ENCODE data around the gene HOXD12. TPM values are rescaled to one million over a fixed set of nuclear protein-coding genes. Genes with fewer than 3 reads are reported as not detected.

Gene HOXD12
- total and polyA plus RNA-seq, 8 donors: not detected

- TF ChIP-seq POLR2AphosphoS5 (IDR thresholded peaks at IDR 0.05) (no peak), POLR2A (IDR thresholded peaks at IDR 0.05) (no peak), CTCF (IDR thresholded peaks at IDR 0.05) (no peak)
- no peak overlapping the region for H3K4me3 ChIP-seq
- no peak overlapping the region for H3K27ac ChIP-seq
- H3K4me1 ChIP-seq: peaks cover 20 to 52% (median 34%) of the 10 kb centered on the region in 4 donors
- peaks cover 0 to 24% (median 2%) of the 10 kb centered on the region in 4 donors for H3K9me3 ChIP-seq
- H3K27me3 ChIP-seq: peaks cover 53 to 100% (median 100%) of the 10 kb centered on the region in 3 donors
- no peak for DNase-seq
- no peaks in the 10 kb centered on the region for H3K36me3 ChIP-seq
- intact Hi-C loops (cut with DNase I; ENCODE audit: low total_unique reads): no loop called here
- WGBS, 5 donors: 16 to 42% (median 21%) methylated on average over 4 of the region's 4 CpGs
Measured at GRCh38 chr2:176134035-176134434, 34.4 kb downstream of the HOXD12 start.

GRCh38 chr2:176135035-176135440 is 35.4 kb downstream of the HOXD12 start:
- no peak overlapping the region for H3K4me3 ChIP-seq
- intact Hi-C loops (cut with DNase I; ENCODE audit: low total_unique reads): no loop called here
- no peak for DNase-seq
- no peaks in the 10 kb centered on the region for H3K36me3 ChIP-seq
- TF ChIP-seq EP300 (IDR thresholded peaks at IDR 0.05) (no peak), POLR2A (IDR thresholded peaks at IDR 0.05) (no peak), CTCF (IDR thresholded peaks at IDR 0.05) (no peak), POLR2AphosphoS5 (IDR thresholded peaks at IDR 0.05) (no peak)
- H3K4me1 ChIP-seq: peaks cover 13 to 51% (median 32%) of the 10 kb centered on the region in 4 donors
- H3K9me3 ChIP-seq: peaks cover 0 to 16% (median 2%) of the 10 kb centered on the region in 4 donors
- peaks cover 49 to 100% (median 100%) of the 10 kb centered on the region in 3 donors for H3K27me3 ChIP-seq
- peak overlapping the region in 1 of 5 donors; percentile 71 for H3K27ac ChIP-seq

- peak overlapping the region; percentile 54 to 71 (median 60) for H3K27ac ChIP-seq
- intact Hi-C loops (cut with DNase I; ENCODE audit: low total_unique reads): no loop called here
- no peak for DNase-seq
- H3K27me3 ChIP-seq: peaks cover 39 to 100% (median 96%) of the 10 kb centered on the region in 3 donors
- no peak for TF ChIP-seq POLR2A (IDR thresholded peaks at IDR 0.05)
- no peak for TF ChIP-seq EP300 (IDR thresholded peaks at IDR 0.05)
- no peak for TF ChIP-seq POLR2AphosphoS5 (IDR thresholded peaks at IDR 0.05)
- TF ChIP-seq CTCF (IDR thresholded peaks at IDR 0.05): no peak
- 2 to 9% (median 5%) methylated on average over 50 to 71 of the region's 71 CpGs for WGBS, 5 donors
- H3K9me3 ChIP-seq: peaks cover 0 to 8% (median 0%) of the 10 kb centered on the region in 4 donors
- peak overlapping the region; percentile 38 to 50 (median 42) for H3K4me3 ChIP-seq
- H3K36me3 ChIP-seq: no peaks in the 10 kb centered on the region
- H3K4me1 ChIP-seq: peaks cover 11 to 53% (median 35%) of the 10 kb centered on the region in 4 donors
Measured at GRCh38 chr2:176136374-176137251, 37.0 kb downstream of the HOXD12 start.

GRCh38 chr2:176137252-176137580 is 37.6 kb downstream of the HOXD12 start:
- H3K9me3 ChIP-seq: peaks cover 0 to 7% (median 0%) of the 10 kb centered on the region in 4 donors
- H3K27me3 ChIP-seq: peaks cover 35 to 100% (median 95%) of the 10 kb centered on the region in 3 donors
- 9 to 29% (median 15%) methylated on average over 2 of the region's 2 CpGs for WGBS, 5 donors
- no peak for DNase-seq
- H3K36me3 ChIP-seq: no peaks in the 10 kb centered on the region
- H3K4me1 ChIP-seq: peaks cover 11 to 49% (median 32%) of the 10 kb centered on the region in 4 donors
- H3K27ac ChIP-seq: peak overlapping the region; percentile 54 to 71 (median 60)
- H3K4me3 ChIP-seq: peak overlapping the region; percentile 38 to 50 (median 42)
- intact Hi-C loops (cut with DNase I; ENCODE audit: low total_unique reads): no loop called here
- TF ChIP-seq EP300 (IDR thresholded peaks at IDR 0.05) (no peak), POLR2AphosphoS5 (IDR thresholded peaks at IDR 0.05) (no peak), CTCF (IDR thresholded peaks at IDR 0.05) (no peak), POLR2A (IDR thresholded peaks at IDR 0.05) (no peak)

Data from stomach (tissue), 9 donors.